Loucy (cell line): ENCODE measurements around the gene HLF.

Source experiments
- H2AFZ ChIP-seq: fragments of 200-600 bp; sonication (generic); 2 replicates; pipeline ENCODE4 v1.6.0; 2016; ENCODE audit warnings: antibody characterized with exemption, mild to moderate bottlenecking, low read length, moderate library complexity
- H3F3A ChIP-seq: fragments of 200-600 bp; 2 replicates; pipeline ENCODE4 v1.6.0; 2016; ENCODE audit warnings: antibody characterized with exemption, low read depth, mild to moderate bottlenecking
- H3K27me3 ChIP-seq: fragments of 200-600 bp; sonication (generic); 2 replicates; pipeline ENCODE4 v1.6.1; 2014; ENCODE audit warnings: low read length, mild to moderate bottlenecking; ENCODE audit not compliant: insufficient read depth, poor library complexity, severe bottlenecking
- H3K36me3 ChIP-seq: fragments of 200-600 bp; sonication (generic); 2 replicates; pipeline ENCODE4 v1.6.1; 2016; ENCODE audit warnings: low read length; ENCODE audit not compliant: insufficient read depth
- H3K4me1 ChIP-seq: fragments of 200-600 bp; sonication (generic); 2 replicates; pipeline ENCODE4 v1.5.1; 2014; ENCODE audit warnings: low read length, mild to moderate bottlenecking; ENCODE audit not compliant: insufficient read depth, poor library complexity, severe bottlenecking
- H3K4me2 ChIP-seq: fragments of 200-600 bp; sonication (generic); 2 replicates; pipeline ENCODE4 v1.6.0; 2014; ENCODE audit warnings: antibody characterized with exemption, low read length, low read depth, mild to moderate bottlenecking; ENCODE audit not compliant: poor library complexity, severe bottlenecking
- H3K4me3 ChIP-seq: fragments of 200-600 bp; sonication (generic); 2 replicates; pipeline ENCODE4 v1.5.1; 2014; ENCODE audit warnings: low read length, mild to moderate bottlenecking, mixed read lengths; ENCODE audit not compliant: poor library complexity, severe bottlenecking
- H3K79me2 ChIP-seq: fragments of 200-600 bp; sonication (generic); 2 replicates; pipeline ENCODE4 v1.6.1; 2014; ENCODE audit warnings: low read length; ENCODE audit not compliant: insufficient read depth
- H3K9ac ChIP-seq: fragments of 200-600 bp; sonication (generic); 2 replicates; pipeline ENCODE4 v1.6.0; 2014; ENCODE audit warnings: mild to moderate bottlenecking, low read depth, low read length, moderate library complexity; ENCODE audit not compliant: poor library complexity, severe bottlenecking
- H3K9me2 ChIP-seq: fragments of 200-600 bp; sonication (generic); replicated peaks from 2 replicates; pipeline ENCODE4 v1.6.1; 2016; ENCODE audit warnings: low read depth, low read length, mixed read lengths
- H3K9me3 ChIP-seq: fragments of 200-600 bp; sonication (generic); 2 replicates; pipeline ENCODE4 v1.6.1; 2014; ENCODE audit warnings: mild to moderate bottlenecking, antibody characterized with exemption, low read length, low read depth; ENCODE audit not compliant: insufficient read depth
- H4K20me1 ChIP-seq: fragments of 200-600 bp; sonication (generic); 2 replicates; pipeline ENCODE4 v1.6.0; 2014; ENCODE audit warnings: antibody characterized with exemption, low read length, mild to moderate bottlenecking; ENCODE audit not compliant: insufficient read depth, poor library complexity, severe bottlenecking
- CTCF ChIP-seq: fragments of 200-600 bp; sonication (generic); conservative IDR thresholded peaks from 2 replicates; pipeline ENCODE4 v1.5.1; 2014; ENCODE audit warnings: mild to moderate bottlenecking, antibody characterized with exemption, low read length
- EZH2phosphoT487 ChIP-seq: fragments of 200-600 bp; IDR thresholded peaks from 2 replicates; pipeline ENCODE4 v1.6.1; 2018; ENCODE audit warnings: antibody characterized with exemption, mild to moderate bottlenecking, moderate library complexity, borderline replicate concordance

HLF gene

GRCh38 chr17:55312852-55313251 lies 48.1 kb downstream of the HLF start:
- Histone ChIP-seq H4K20me1 (no peaks in the 10 kb centered on the region), H3K27me3 (no peaks in the 10 kb centered on the region)
- TF ChIP-seq CTCF, result no peak

GRCh38 chr17:55314061-55314783 lies 49.5 kb downstream of the HLF start:
- H3K79me2 ChIP-seq, result no peaks in the 10 kb centered on the region
- no peak for TF ChIP-seq CTCF
- TF ChIP-seq EZH2phosphoT487, result no peak
- H3K4me1 ChIP-seq, result no peaks in the 10 kb centered on the region
- no peaks in the 10 kb centered on the region for H3K27me3 ChIP-seq
- no peaks in the 10 kb centered on the region for H3K9me2 ChIP-seq
- H3F3A ChIP-seq, result no peaks in the 10 kb centered on the region
- no peaks in the 10 kb centered on the region for H4K20me1 ChIP-seq
- no peaks in the 10 kb centered on the region for H3K9me3 ChIP-seq
- H3K4me2 ChIP-seq, result no peak overlapping the region
- H2AFZ ChIP-seq, result no peak overlapping the region
- H3K4me3 ChIP-seq, result no peak overlapping the region
- H3K36me3 ChIP-seq, result no peaks in the 10 kb centered on the region
- H3K9ac ChIP-seq, result no peak overlapping the region

More at GRCh38 chr17:55312852-55313251, 48.1 kb downstream of the HLF start:
- Histone ChIP-seq H3K36me3 (no peaks in the 10 kb centered on the region), H3K9me3 (no peaks in the 10 kb centered on the region), H3K4me3 (no peak overlapping the region), H2AFZ (no peak overlapping the region), H3K79me2 (no peaks in the 10 kb centered on the region), H3K4me2 (no peak overlapping the region), H3F3A (no peaks in the 10 kb centered on the region), H3K9me2 (no peaks in the 10 kb centered on the region), H3K9ac (no peak overlapping the region), H3K4me1 (no peaks in the 10 kb centered on the region)

GRCh38 chr17:55314784-55315491 lies 50.2 kb downstream of the HLF start:
- H3K9ac ChIP-seq, result no peak overlapping the region
- H3K79me2 ChIP-seq, result no peaks in the 10 kb centered on the region

More at GRCh38 chr17:55314784-55315491, 50.2 kb downstream of the HLF start:
- Histone ChIP-seq H3K9me3 (no peaks in the 10 kb centered on the region), H4K20me1 (no peaks in the 10 kb centered on the region), H3K36me3 (no peaks in the 10 kb centered on the region), H3F3A (no peaks in the 10 kb centered on the region), H3K27me3 (no peaks in the 10 kb centered on the region), H3K4me3 (no peak overlapping the region), H3K9me2 (no peaks in the 10 kb centered on the region), H3K4me2 (no peak overlapping the region), H3K4me1 (no peaks in the 10 kb centered on the region), H2AFZ (no peak overlapping the region)
- no peak for TF ChIP-seq EZH2phosphoT487
